Left hindlimb (tissue), 1 donor: ENCODE data around the gene ABCB1.
"Not testable (repeated sequence)": the region's sequence is repeated elsewhere in the genome, so short reads cannot be mapped to it uniquely, and the experiment has no call there.

ENCODE experiments used
- DNase-seq: peaks from one replicate; pipeline ENCODE4 v3.0.0-alpha.2; 2018

The ABCB1 gene

GRCh38 chr7:87465534-87465880 lies 135.2 kb downstream of the ABCB1 start:
- not testable (repeated sequence) for DNase-seq

- not testable (repeated sequence) for DNase-seq
Observed at GRCh38 chr7:87464830-87465533, 135.7 kb downstream of the ABCB1 start.

DNA sequence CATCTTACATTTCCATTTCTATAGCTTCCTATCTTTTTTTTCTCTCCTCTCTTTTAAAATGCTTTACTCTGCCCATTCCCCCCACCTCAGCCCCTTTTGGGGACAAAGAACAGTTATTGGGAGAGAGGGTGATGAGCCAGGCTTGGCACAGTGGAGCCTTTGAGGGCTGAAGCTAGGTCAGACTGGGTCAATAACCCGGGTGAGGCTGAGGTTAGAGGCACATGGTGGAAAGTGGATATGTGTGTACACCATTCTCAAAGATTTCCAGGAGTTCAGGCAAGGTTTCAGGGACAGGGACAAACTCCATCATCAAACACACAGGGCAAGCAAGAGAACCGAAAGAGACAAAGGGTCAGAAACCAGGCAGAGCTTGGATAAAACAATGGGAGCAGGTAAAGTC lies 136.7 kb downstream of the ABCB1 start:
- no peak for DNase-seq

DNA sequence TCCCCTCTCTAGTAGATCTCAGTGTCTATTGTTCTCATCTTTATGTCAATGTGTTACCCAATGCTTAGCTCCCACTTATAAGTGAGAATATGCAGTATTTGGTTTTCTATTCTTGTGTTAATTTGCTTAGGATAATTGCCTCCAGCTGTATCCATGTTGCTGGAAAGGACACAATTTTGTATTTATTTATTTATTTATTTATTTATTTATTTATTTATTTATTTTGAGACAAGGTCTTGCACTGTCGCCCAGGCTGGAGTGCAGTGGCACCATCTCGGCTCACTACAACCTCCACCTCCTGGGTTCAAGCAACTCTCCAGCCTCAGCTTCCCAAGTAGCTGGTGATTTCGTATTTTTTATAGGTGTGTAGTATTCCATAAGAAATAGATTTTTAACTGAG lies 140.2 kb downstream of the ABCB1 start:
- not testable (repeated sequence) for DNase-seq

DNA sequence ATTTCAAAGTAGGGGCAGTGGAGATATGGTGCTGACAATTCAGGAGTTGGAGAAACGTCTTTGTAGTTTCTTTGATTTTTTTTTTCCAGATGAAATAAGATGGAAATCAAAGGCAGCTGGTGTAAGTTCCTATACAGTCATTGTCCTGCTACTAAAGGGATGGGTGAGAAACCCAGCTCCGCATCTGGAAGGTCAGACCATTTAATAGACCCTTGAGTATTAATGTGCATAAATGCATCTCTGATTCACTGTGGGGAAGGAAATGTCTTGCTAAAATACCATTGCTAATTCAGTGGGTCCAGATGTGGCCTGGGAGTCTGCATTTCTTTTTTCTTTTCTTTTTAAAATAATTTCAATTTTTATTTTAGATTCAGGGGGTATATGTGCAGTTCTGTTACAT lies 140.7 kb downstream of the ABCB1 start:
- DNase-seq = no peak

DNA sequence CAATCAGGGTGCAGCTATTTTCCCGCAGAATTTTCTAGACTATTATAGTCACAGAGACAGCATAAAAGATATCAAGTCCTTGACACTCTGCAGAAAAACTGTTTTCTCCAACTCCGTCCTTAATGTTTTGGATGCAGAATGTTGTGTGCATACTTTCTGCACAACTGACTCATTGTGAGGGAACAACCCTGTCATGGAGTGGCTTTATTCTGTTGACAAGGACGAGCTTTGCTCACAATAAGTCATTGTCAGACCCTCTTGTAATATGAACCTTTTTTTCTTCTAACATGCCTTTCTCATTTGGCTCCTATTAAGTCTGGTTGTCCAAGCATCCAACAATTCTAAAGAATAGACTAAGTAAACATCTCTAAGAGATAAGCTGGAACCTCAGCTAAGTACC lies 142.5 kb downstream of the ABCB1 start:
- no peak for DNase-seq

- DNase-seq = no peak
Observed at GRCh38 chr7:87456247-87456646, 144.4 kb downstream of the ABCB1 start.
